ENCODE data around the gene CD163L1. TPM values are rescaled to one million over a fixed set of nuclear protein-coding genes. Genes with fewer than 3 reads are reported as not detected.

Gene CD163L1
- total RNA-seq, 1 experiment from 2014 or later = 0.11 TPM

DNA sequence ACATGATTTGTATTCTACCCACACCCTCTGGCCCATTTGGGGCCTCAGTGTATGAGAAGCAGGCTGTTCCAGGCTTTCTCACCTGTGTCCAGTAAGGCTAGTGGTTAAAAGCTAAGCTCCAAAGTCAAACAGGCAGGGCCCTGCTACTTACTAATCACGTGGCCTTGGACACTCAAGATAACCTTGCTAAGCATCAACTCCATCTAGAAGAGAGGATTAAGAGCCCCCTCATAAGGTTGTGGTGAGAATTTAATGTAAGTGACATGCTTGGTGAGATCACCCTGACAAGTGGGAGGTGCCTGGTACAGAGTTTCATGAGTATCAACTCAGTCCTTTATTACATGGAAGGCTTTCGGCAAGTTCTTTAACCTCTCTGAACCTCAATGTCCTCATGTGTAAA, 122.3 kb downstream of the CD163L1 start:
- H3K4me1 Mint-ChIP-seq (ENCODE audit: low read depth, unreplicated experiment) = no peaks in the 10 kb centered on the region
- H3K4me3 Mint-ChIP-seq (ENCODE audit: unreplicated experiment) = no peak overlapping the region
- no peaks in the 10 kb centered on the region for H3K4me1 ChIP-seq
- POLR2A ChIA-PET = no interaction called here
- no peak overlapping the region for H3K4me3 ChIP-seq (ENCODE audit: low read depth, low read length)
- intact Hi-C loops (cut with micrococcal nuclease; ENCODE audit: unreplicated experiment) = loop anchor here (5.0 kb wide), 1 partner anchor 141 kb away; no protein-coding TSS in a partner anchor
- H3K27me3 ChIP-seq (replicated peaks; ENCODE audit: control insufficient read depth, insufficient read depth, low read length) = no peaks in the 10 kb centered on the region
- no peak for DNase-seq
- TF ChIP-seq, protein P1, sequence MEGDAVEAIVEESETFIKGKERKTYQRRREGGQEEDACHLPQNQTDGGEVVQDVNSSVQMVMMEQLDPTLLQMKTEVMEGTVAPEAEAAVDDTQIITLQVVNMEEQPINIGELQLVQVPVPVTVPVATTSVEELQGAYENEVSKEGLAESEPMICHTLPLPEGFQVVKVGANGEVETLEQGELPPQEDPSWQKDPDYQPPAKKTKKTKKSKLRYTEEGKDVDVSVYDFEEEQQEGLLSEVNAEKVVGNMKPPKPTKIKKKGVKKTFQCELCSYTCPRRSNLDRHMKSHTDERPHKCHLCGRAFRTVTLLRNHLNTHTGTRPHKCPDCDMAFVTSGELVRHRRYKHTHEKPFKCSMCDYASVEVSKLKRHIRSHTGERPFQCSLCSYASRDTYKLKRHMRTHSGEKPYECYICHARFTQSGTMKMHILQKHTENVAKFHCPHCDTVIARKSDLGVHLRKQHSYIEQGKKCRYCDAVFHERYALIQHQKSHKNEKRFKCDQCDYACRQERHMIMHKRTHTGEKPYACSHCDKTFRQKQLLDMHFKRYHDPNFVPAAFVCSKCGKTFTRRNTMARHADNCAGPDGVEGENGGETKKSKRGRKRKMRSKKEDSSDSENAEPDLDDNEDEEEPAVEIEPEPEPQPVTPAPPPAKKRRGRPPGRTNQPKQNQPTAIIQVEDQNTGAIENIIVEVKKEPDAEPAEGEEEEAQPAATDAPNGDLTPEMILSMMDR (IDR thresholded peaks at IDR 0.05; ENCODE audit: insufficient read depth in 1 of 2, low read depth in 1 of 2, low read length in 1 of 2, severe bottlenecking in 1 of 2, unreplicated experiment in 1 of 2) = no peak
- no TSS peak for BruUV-seq (replicated peaks)
- no peaks in the 10 kb centered on the region for H3K9me3 Mint-ChIP-seq (ENCODE audit: unreplicated experiment)
- no peak overlapping the region for H3K27ac Mint-ChIP-seq (ENCODE audit: unreplicated experiment)
- peaks cover 17% of the 10 kb centered on the region for H3K27me3 Mint-ChIP-seq (ENCODE audit: insufficient read depth, unreplicated experiment)
- no peaks in the 10 kb centered on the region for H3K36me3 Mint-ChIP-seq (ENCODE audit: insufficient read depth, unreplicated experiment)
- H3K36me3 ChIP-seq (ENCODE audit: control insufficient read depth, insufficient read depth, low read length) = no peaks in the 10 kb centered on the region
- H3K9me3 ChIP-seq = no peaks in the 10 kb centered on the region
- CTCF ChIA-PET = no interaction called here

DNA sequence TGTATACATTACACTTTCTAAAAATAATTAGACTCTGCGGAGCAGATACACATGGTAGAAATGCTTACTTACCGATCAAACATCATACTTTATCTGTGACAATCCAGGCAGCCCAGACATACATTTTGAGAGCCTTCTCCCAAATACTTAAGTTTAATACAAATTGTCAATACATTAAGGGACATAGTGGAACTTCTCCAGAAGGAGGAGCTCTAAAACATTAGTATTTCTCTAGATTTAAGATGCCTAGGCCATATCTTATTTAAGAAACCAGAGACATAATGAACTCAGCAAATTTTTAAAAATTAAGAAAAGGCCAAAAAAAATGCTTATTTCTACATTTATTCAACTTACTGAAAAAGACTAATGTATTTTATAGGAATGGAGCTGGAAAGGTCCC, 124.0 kb downstream of the CD163L1 start:
- TF ChIP-seq, protein P1 (IDR thresholded peaks at IDR 0.05; ENCODE audit: insufficient read depth in 1 of 2, low read depth in 1 of 2, low read length in 1 of 2, severe bottlenecking in 1 of 2, unreplicated experiment in 1 of 2) = no peak
- H3K36me3 ChIP-seq (ENCODE audit: control insufficient read depth, insufficient read depth, low read length) = no peaks in the 10 kb centered on the region
- BruUV-seq (replicated peaks) = no TSS peak
- H3K4me1 ChIP-seq = no peaks in the 10 kb centered on the region
- Mint-ChIP-seq H3K4me1 (ENCODE audit: low read depth, unreplicated experiment) (no peaks in the 10 kb centered on the region), H3K27me3 (ENCODE audit: insufficient read depth, unreplicated experiment) (peaks cover 12% of the 10 kb centered on the region), H3K27ac (ENCODE audit: unreplicated experiment) (no peak overlapping the region), H3K36me3 (ENCODE audit: insufficient read depth, unreplicated experiment) (no peaks in the 10 kb centered on the region), H3K4me3 (ENCODE audit: unreplicated experiment) (no peak overlapping the region), H3K9me3 (ENCODE audit: unreplicated experiment) (no peaks in the 10 kb centered on the region)
- no peak for DNase-seq
- H3K9me3 ChIP-seq = no peaks in the 10 kb centered on the region
- no peak overlapping the region for H3K4me3 ChIP-seq (ENCODE audit: low read depth, low read length)
- ChIA-PET CTCF (no interaction called here), POLR2A (no interaction called here)
- intact Hi-C loops (cut with micrococcal nuclease; ENCODE audit: unreplicated experiment) = loop anchor here (5.0 kb wide), 1 partner anchor 142 kb away; no protein-coding TSS in a partner anchor
- H3K27me3 ChIP-seq (replicated peaks; ENCODE audit: control insufficient read depth, insufficient read depth, low read length) = no peaks in the 10 kb centered on the region

DNA sequence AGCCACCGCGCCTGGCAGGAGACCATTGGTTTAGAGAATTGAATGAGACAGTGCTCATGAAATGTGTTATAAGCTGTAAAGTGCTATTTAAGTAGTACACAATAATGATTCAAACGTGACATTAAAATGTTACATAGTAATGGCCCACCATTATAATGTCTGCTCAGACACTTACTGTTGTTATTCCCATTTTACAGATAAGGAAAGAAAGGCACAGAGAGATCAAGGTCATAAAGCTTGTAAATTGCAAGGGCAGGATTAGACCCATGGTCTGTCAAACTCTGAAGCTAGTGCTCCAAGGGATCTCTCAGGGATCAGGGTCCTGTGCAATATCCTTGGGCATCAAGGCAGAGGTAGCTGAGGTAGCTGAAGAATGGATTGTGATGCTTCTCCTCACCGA, 133.9 kb downstream of the CD163L1 start:
- H3K4me3 ChIP-seq (ENCODE audit: low read depth, low read length) = no peak overlapping the region
- ChIA-PET CTCF (no interaction called here), POLR2A (no interaction called here)
- BruUV-seq (replicated peaks) = no TSS peak
- no peaks in the 10 kb centered on the region for H3K9me3 ChIP-seq
- H3K9me3 Mint-ChIP-seq (ENCODE audit: unreplicated experiment) = no peaks in the 10 kb centered on the region
- TF ChIP-seq, protein P1 (IDR thresholded peaks at IDR 0.05; ENCODE audit: insufficient read depth in 1 of 2, low read depth in 1 of 2, low read length in 1 of 2, severe bottlenecking in 1 of 2, unreplicated experiment in 1 of 2) = no peak
- H3K27me3 Mint-ChIP-seq (ENCODE audit: insufficient read depth, unreplicated experiment) = peaks cover 24% of the 10 kb centered on the region
- H3K4me1 Mint-ChIP-seq (ENCODE audit: low read depth, unreplicated experiment) = no peaks in the 10 kb centered on the region
- H3K36me3 ChIP-seq (ENCODE audit: control insufficient read depth, insufficient read depth, low read length) = no peaks in the 10 kb centered on the region
- no peaks in the 10 kb centered on the region for H3K36me3 Mint-ChIP-seq (ENCODE audit: insufficient read depth, unreplicated experiment)
- no peak overlapping the region for H3K27ac Mint-ChIP-seq (ENCODE audit: unreplicated experiment)
- intact Hi-C loops (cut with micrococcal nuclease; ENCODE audit: unreplicated experiment) = no loop called here
- H3K27me3 ChIP-seq (replicated peaks; ENCODE audit: control insufficient read depth, insufficient read depth, low read length) = no peaks in the 10 kb centered on the region; the same call in 1 of the 2 replicates
- DNase-seq = no peak
- no peaks in the 10 kb centered on the region for H3K4me1 ChIP-seq
- H3K4me3 Mint-ChIP-seq (ENCODE audit: unreplicated experiment) = no peak overlapping the region

Other genes starting within 250 kb of the CD163L1 start
- gene ACSM4, start 140.1 kb downstream of the CD163L1 start, total RNA-seq (2022) = not detected in 2 replicates
- gene CD163, start 59.6 kb upstream of the CD163L1 start, total RNA-seq (2022) = 0.20 and 1.4 TPM in 2 replicates
- not detected in 2 replicates for gene APOBEC1, start 221.8 kb upstream of the CD163L1 start, total RNA-seq (2022)

All from Caco-2 (cell line).